WTC11 (cell line): Measurements from ENCODE around the gene MPI. TPM values are rescaled to one million over a fixed set of nuclear protein-coding genes. Genes with fewer than 3 reads are reported as not detected.

Experiments used
- ATAC-seq: fragments of 200-7000 bp; cut with Tn5 transposase; 2 replicates; pipeline ENCODE4 v1.10.0; 2021; ENCODE audit warnings: mild to moderate bottlenecking, moderate library complexity
- CTCF ChIA-PET: fragments of 300-600 bp; sonication (Branson Sonifier 250); formaldehyde crosslinking; loops from one replicate; lab custom pipeline; 2021; ENCODE audit warnings: antibody characterized with exemption; lab: Charles Lee
- POLR2A ChIA-PET: fragments of 350-600 bp; sonication (Branson Sonifier 250); formaldehyde crosslinking; loops from one replicate; lab custom pipeline; 2021; ENCODE audit warnings: antibody characterized with exemption; lab: Charles Lee
- DNase-seq: peaks from one replicate; pipeline ENCODE4 v3.0.0; 2021; ENCODE audit warnings: low spot score
- H3K27ac Mint-ChIP-seq: 2 replicates; pipeline ENCODE4 v1.8.0; 2021; ENCODE audit warnings: mixed read lengths
- H3K27me3 Mint-ChIP-seq: 2 replicates; pipeline ENCODE4 v1.8.0; 2021; ENCODE audit warnings: low read depth, mild to moderate bottlenecking, moderate library complexity, mixed read lengths
- H3K36me3 Mint-ChIP-seq: 2 replicates; pipeline ENCODE4 v1.8.0; 2021; ENCODE audit warnings: mixed read lengths
- H3K4me1 Mint-ChIP-seq: 2 replicates; pipeline ENCODE4 v1.8.0; 2022; ENCODE audit warnings: mixed read lengths
- H3K4me3 Mint-ChIP-seq: 2 replicates; pipeline ENCODE4 v1.8.0; 2021; ENCODE audit warnings: mild to moderate bottlenecking, moderate library complexity, mixed read lengths
- H3K9me3 Mint-ChIP-seq: 2 replicates; pipeline ENCODE4 v1.8.0; 2021; ENCODE audit warnings: mixed read lengths
- ATF1 ChIP-seq: sonication (generic); formaldehyde crosslinking; IDR thresholded peaks from 2 replicates; pipeline ENCODE4 v1.8.1; 2023; ENCODE audit warnings: mild to moderate bottlenecking, moderate library complexity, missing genetic modification reagents
- E2F5 ChIP-seq: sonication (generic); formaldehyde crosslinking; IDR thresholded peaks from 2 replicates; pipeline ENCODE4 v1.8.1; 2022; ENCODE audit warnings: mild to moderate bottlenecking, moderate library complexity, missing genetic modification reagents
- EMX1 ChIP-seq: fragments of 250-450 bp; sonication (Bioruptor Pico); IDR thresholded peaks from 2 replicates; pipeline ENCODE4 v1.8.0; 2021; ENCODE audit warnings: mild to moderate bottlenecking
- MXD4 ChIP-seq: fragments of 250-450 bp; sonication (Bioruptor Pico); IDR thresholded peaks from 2 replicates; pipeline ENCODE4 v1.8.0; 2021; ENCODE audit warnings: mild to moderate bottlenecking, moderate library complexity, borderline replicate concordance
- NFATC4 ChIP-seq: fragments of 250-450 bp; sonication (Bioruptor Pico); IDR thresholded peaks from 2 replicates; pipeline ENCODE4 v1.9.0; 2021; ENCODE audit warnings: mild to moderate bottlenecking
- SMAD4 ChIP-seq: sonication (generic); formaldehyde crosslinking; IDR thresholded peaks from 2 replicates; pipeline ENCODE4 v1.8.0; 2022; ENCODE audit warnings: mild to moderate bottlenecking, missing genetic modification reagents
- SP1 ChIP-seq: sonication (generic); formaldehyde crosslinking; conservative IDR thresholded peaks from 2 replicates; pipeline ENCODE4 v1.8.1; 2022; ENCODE audit warnings: missing genetic modification reagents
- ZNF416 ChIP-seq: fragments of 250-450 bp; sonication (Bioruptor Pico); IDR thresholded peaks from 2 replicates; pipeline ENCODE4 v1.9.0; 2021; ENCODE audit warnings: mild to moderate bottlenecking, inconsistent platforms
- total RNA-seq: library from RNA; stranded (reverse); gene quantifications from 3 replicates; pipeline ENCODE4 v1.2.3, GENCODE V29; 2021
- TF ChIP-seq, protein P1 (sequence below): fragments of 200-600 bp; IDR thresholded peaks from 2 replicates; pipeline ENCODE4 v1.8.0; 2022; ENCODE audit warnings: antibody characterized with exemption
- TF ChIP-seq, protein P2 (sequence below): fragments of 250-450 bp; sonication (Bioruptor Pico); conservative IDR thresholded peaks from 2 replicates; pipeline ENCODE4 v1.9.0; 2021; ENCODE audit warnings: mild to moderate bottlenecking
- TF ChIP-seq, protein P3 (sequence below): sonication (generic); formaldehyde crosslinking; IDR thresholded peaks from 2 replicates; pipeline ENCODE4 v1.8.1; 2022; ENCODE audit warnings: low read depth, mild to moderate bottlenecking, moderate library complexity, missing genetic modification reagents, borderline replicate concordance
- TF ChIP-seq, protein P4 (sequence below): sonication (generic); formaldehyde crosslinking; IDR thresholded peaks from 2 replicates; pipeline ENCODE4 v1.8.0; 2022; ENCODE audit warnings: mild to moderate bottlenecking, missing genetic modification reagents
- TF ChIP-seq, protein P5 (sequence below): sonication (generic); formaldehyde crosslinking; IDR thresholded peaks from 2 replicates; pipeline ENCODE4 v1.8.0; 2023; ENCODE audit warnings: missing genetic modification reagents, mild to moderate bottlenecking, borderline replicate concordance

MPI gene
- total RNA-seq, 1 experiment from 2014 or later = 36.3 TPM

GRCh38 chr15:74843891-74844299, 45.9 kb upstream of the MPI start:
- Mint-ChIP-seq H3K36me3 (peaks cover 6% of the 10 kb centered on the region), H3K4me3 (peak overlapping the region; percentile 81), H3K27me3 (no peaks in the 10 kb centered on the region), H3K27ac (peak overlapping the region; percentile 91; the same call in 1 of the 2 replicates), H3K4me1 (peaks cover 21% of the 10 kb centered on the region)
- CTCF ChIA-PET = interaction anchor here (1.0 to 5.1 kb wide), 13 partner anchors 12 to 212 kb away, joined by 3 to 34 read pairs (median 7); partner anchors contain the start of gene CPLX3
- no peak for ATAC-seq
- no peak for TF ChIP-seq E2F5 (CRISPR knock-in tag)
- TF ChIP-seq, protein P1, sequence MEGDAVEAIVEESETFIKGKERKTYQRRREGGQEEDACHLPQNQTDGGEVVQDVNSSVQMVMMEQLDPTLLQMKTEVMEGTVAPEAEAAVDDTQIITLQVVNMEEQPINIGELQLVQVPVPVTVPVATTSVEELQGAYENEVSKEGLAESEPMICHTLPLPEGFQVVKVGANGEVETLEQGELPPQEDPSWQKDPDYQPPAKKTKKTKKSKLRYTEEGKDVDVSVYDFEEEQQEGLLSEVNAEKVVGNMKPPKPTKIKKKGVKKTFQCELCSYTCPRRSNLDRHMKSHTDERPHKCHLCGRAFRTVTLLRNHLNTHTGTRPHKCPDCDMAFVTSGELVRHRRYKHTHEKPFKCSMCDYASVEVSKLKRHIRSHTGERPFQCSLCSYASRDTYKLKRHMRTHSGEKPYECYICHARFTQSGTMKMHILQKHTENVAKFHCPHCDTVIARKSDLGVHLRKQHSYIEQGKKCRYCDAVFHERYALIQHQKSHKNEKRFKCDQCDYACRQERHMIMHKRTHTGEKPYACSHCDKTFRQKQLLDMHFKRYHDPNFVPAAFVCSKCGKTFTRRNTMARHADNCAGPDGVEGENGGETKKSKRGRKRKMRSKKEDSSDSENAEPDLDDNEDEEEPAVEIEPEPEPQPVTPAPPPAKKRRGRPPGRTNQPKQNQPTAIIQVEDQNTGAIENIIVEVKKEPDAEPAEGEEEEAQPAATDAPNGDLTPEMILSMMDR = no peak
- TF ChIP-seq SP1 (CRISPR knock-in tag) = 0 out of 2 replicates have a peak, but pooled peaks have one; percentile 24
- TF ChIP-seq, all 79 proteins: peak for 1
- POLR2A ChIA-PET = no interaction called here
- no peak for DNase-seq
- H3K9me3 Mint-ChIP-seq = no peaks in the 10 kb centered on the region

DNA sequence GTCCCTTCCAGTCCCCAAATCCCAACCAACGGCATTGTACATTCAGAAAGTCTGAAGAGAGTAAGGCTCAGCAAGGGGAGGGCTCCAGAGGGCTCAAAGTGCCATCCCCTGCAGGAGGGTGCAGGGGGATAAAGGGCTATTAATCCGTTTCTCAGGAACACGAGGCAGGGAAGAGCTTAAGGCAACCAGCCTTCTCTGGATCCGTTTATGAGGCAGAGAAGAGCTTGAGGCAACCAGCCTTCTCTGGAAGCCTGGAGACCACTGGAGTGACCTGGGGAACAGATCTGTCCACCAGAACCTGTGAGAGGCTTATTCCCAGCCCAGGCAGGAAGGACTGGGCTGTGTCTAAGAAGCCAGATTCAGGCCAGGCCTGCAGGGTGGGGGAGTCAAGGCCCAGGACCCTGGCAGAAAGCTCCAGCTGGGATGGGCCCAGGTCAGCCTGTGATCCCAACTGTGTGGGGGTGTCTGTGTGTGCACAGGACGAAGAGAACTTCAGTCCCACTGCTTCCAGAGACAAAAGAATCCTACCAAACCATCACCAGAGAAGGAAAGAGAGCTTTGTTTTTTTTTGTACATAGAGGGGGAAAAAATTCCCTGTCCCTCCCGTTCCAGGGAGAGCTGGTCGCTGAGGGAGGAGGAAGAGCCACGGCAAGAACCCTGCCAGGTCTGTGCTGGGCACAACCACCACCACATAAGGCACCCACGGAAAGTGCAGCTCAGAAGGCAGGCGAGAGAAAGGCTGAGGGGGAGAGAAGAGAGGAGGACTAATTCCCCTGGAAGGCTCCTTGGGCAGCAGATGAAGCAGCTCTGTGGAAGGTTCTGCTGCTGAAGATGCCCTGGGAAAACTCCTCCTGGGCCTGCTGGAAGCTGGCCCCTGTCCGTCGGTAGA, 45.3 kb upstream of the MPI start:
- no peak for DNase-seq
- CTCF ChIA-PET = interaction anchor here (0.6 to 4.3 kb wide), 8 partner anchors 11 to 212 kb away, joined by 3 to 33 read pairs (median 6); no protein-coding TSS in a partner anchor
- Mint-ChIP-seq H3K9me3 (no peaks in the 10 kb centered on the region), H3K36me3 (peaks cover 3% of the 10 kb centered on the region), H3K27ac (peak overlapping the region; percentile 48; the same call in 1 of the 2 replicates), H3K4me1 (peaks cover 21% of the 10 kb centered on the region), H3K4me3 (peak overlapping the region; percentile 81), H3K27me3 (no peaks in the 10 kb centered on the region)
- TF ChIP-seq SMAD4 (CRISPR knock-in tag) (no peak), NFATC4 (CRISPR knock-in tag) (no peak), ATF1 (CRISPR knock-in tag) (no peak), ZNF416 (CRISPR knock-in tag) (no peak)
- TF ChIP-seq, protein P2, sequence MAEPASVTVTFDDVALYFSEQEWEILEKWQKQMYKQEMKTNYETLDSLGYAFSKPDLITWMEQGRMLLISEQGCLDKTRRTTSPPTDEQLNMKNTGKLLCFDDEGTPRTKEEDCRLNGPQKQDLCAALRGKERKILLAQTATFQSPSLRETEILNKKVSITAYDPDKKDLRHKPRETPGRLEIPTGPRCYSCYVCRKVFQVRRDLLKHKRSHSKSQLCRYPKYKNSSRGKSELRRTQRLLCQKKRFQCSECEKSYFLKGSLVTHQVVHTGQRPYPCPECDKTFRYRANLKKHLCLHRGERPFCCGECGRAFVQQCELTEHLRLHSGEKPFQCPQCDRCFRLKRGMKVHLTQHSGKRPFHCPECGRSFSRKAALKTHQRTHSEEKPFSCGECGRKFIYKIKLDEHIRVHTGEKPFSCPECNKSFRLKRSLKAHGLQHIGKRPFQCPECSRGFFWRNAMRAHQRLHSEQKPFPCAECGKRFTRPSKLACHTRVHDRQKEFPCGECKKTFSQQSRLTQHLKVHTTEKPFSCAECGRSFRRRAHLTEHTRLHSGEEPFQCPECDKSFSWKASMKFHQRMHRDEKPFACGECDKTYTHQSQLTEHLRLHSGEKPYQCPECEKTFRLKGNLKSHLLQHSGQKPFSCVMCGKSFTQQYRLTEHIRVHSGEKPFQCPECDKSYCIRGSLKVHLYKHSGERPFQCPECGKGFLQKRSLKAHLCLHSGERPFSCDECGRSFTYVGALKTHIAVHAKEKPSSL (CRISPR knock-in tag) = no peak
- POLR2A ChIA-PET = no interaction called here
- no peak for ATAC-seq

DNA sequence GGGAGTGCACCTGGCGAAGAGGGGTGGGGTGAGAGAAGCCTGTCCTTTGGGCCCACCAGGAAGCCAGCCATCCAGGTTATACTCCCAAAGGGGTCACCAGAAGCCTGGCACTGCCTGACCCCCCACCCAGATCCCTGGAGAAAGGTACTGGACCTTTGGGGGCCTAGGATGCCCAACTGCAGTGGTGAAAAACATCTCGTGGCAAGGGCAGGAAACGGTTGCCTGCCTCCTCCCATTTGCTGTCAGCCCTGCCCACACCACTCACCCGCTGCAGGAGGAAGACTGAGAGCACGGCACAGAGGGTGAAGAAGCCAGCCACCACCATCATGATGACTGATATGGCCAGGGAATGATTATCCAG, 44.7 kb upstream of the MPI start:
- ATAC-seq = no peak
- Mint-ChIP-seq H3K27me3 (no peaks in the 10 kb centered on the region), H3K4me1 (peaks cover 18% of the 10 kb centered on the region), H3K36me3 (peaks cover 3% of the 10 kb centered on the region)
- TF ChIP-seq MXD4 (CRISPR knock-in tag) = no peak
- TF ChIP-seq, protein P3, sequence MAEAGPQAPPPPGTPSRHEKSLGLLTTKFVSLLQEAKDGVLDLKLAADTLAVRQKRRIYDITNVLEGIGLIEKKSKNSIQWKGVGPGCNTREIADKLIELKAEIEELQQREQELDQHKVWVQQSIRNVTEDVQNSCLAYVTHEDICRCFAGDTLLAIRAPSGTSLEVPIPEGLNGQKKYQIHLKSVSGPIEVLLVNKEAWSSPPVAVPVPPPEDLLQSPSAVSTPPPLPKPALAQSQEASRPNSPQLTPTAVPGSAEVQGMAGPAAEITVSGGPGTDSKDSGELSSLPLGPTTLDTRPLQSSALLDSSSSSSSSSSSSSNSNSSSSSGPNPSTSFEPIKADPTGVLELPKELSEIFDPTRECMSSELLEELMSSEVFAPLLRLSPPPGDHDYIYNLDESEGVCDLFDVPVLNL (CRISPR knock-in tag) = no peak
- TF ChIP-seq, protein P4, sequence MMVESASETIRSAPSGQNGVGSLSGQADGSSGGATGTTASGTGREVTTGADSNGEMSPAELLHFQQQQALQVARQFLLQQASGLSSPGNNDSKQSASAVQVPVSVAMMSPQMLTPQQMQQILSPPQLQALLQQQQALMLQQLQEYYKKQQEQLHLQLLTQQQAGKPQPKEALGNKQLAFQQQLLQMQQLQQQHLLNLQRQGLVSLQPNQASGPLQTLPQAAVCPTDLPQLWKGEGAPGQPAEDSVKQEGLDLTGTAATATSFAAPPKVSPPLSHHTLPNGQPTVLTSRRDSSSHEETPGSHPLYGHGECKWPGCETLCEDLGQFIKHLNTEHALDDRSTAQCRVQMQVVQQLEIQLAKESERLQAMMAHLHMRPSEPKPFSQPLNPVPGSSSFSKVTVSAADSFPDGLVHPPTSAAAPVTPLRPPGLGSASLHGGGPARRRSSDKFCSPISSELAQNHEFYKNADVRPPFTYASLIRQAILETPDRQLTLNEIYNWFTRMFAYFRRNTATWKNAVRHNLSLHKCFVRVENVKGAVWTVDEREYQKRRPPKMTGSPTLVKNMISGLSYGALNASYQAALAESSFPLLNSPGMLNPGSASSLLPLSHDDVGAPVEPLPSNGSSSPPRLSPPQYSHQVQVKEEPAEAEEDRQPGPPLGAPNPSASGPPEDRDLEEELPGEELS (CRISPR knock-in tag) = no peak
- TF ChIP-seq, protein P5, sequence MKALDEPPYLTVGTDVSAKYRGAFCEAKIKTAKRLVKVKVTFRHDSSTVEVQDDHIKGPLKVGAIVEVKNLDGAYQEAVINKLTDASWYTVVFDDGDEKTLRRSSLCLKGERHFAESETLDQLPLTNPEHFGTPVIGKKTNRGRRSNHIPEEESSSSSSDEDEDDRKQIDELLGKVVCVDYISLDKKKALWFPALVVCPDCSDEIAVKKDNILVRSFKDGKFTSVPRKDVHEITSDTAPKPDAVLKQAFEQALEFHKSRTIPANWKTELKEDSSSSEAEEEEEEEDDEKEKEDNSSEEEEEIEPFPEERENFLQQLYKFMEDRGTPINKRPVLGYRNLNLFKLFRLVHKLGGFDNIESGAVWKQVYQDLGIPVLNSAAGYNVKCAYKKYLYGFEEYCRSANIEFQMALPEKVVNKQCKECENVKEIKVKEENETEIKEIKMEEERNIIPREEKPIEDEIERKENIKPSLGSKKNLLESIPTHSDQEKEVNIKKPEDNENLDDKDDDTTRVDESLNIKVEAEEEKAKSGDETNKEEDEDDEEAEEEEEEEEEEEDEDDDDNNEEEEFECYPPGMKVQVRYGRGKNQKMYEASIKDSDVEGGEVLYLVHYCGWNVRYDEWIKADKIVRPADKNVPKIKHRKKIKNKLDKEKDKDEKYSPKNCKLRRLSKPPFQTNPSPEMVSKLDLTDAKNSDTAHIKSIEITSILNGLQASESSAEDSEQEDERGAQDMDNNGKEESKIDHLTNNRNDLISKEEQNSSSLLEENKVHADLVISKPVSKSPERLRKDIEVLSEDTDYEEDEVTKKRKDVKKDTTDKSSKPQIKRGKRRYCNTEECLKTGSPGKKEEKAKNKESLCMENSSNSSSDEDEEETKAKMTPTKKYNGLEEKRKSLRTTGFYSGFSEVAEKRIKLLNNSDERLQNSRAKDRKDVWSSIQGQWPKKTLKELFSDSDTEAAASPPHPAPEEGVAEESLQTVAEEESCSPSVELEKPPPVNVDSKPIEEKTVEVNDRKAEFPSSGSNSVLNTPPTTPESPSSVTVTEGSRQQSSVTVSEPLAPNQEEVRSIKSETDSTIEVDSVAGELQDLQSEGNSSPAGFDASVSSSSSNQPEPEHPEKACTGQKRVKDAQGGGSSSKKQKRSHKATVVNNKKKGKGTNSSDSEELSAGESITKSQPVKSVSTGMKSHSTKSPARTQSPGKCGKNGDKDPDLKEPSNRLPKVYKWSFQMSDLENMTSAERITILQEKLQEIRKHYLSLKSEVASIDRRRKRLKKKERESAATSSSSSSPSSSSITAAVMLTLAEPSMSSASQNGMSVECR (CRISPR knock-in tag) = no peak
- TF ChIP-seq EMX1 (CRISPR knock-in tag) = no peak
- TF ChIP-seq, all 79 proteins: peak for 0
- ChIA-PET CTCF (interaction anchor here (0.9 to 4.3 kb wide), 6 partner anchors 39 to 213 kb away, joined by 3 to 33 read pairs (median 5); no protein-coding TSS in a partner anchor), POLR2A (no interaction called here)
- DNase-seq = no peak
- Mint-ChIP-seq H3K9me3 (no peaks in the 10 kb centered on the region), H3K4me3 (no peak overlapping the region), H3K27ac (no peak overlapping the region)
